Transverse colon (tissue), 4 donors: ENCODE results near the gene FAR2. TPM values are rescaled to one million over a fixed set of nuclear protein-coding genes. Genes with fewer than 3 reads are reported as not detected.

ENCODE experiments used
- DNase-seq: peaks from one replicate; pipeline ENCODE4 v3.0.0-alpha.2; 2019
- H3K27ac ChIP-seq, 4 donors: fragments of 200-600 bp; sonication (generic); 2 replicates each; pipeline ENCODE4 v1.5.1; 2016 to 2018; ENCODE audit warnings: inconsistent platforms in 4 of 4
- H3K27me3 ChIP-seq: fragments of 200-600 bp; sonication (generic); 2 replicates; pipeline ENCODE4 v1.5.1; 2017; ENCODE audit warnings: inconsistent platforms
- H3K36me3 ChIP-seq, 4 donors: fragments of 200-600 bp; sonication (generic); 2 replicates each; pipeline ENCODE4 v1.5.1; 2017 to 2019; ENCODE audit warnings: inconsistent platforms in 4 of 4
- H3K4me1 ChIP-seq, 4 donors: fragments of 200-600 bp; sonication (generic); 2 replicates each; pipeline ENCODE4 v1.5.1; 2017 to 2020; ENCODE audit warnings: inconsistent platforms in 4 of 4
- H3K4me3 ChIP-seq, 4 donors: fragments of 200-600 bp; sonication (generic); 1 replicate in 1 of 4; 2 replicates in 3 of 4; pipeline versions ENCODE4 v1.5.1 to v1.6.1; 2017 to 2019; ENCODE audit warnings: inconsistent platforms in 4 of 4
- H3K9me3 ChIP-seq, 2 donors: fragments of 200-600 bp; sonication (generic); 2 replicates each; pipeline ENCODE4 v1.5.1; 2017 to 2019; ENCODE audit warnings: inconsistent platforms in 2 of 2
- CTCF ChIP-seq, 5 experiments: fragments of 200-600 bp in 3 of 5; fragments of 450-650 bp in 2 of 5; sonication (generic) in 3 of 5; IDR thresholded peaks; 1 replicate in 2 of 5; 2 replicates in 3 of 5; pipeline ENCODE4 v1.5.1; 2016 to 2017; ENCODE audit warnings: antibody characterized with exemption in 5 of 5, inconsistent platforms in 3 of 5, mild to moderate bottlenecking in 2 of 5, moderate library complexity in 1 of 5
- EP300 ChIP-seq: sonication (generic); formaldehyde crosslinking; IDR thresholded peaks from one replicate; pipeline ENCODE4 v1.6.1; 2017; ENCODE audit warnings: antibody characterized with exemption, low read depth
- POLR2A ChIP-seq: fragments of 450-650 bp; IDR thresholded peaks from one replicate; pipeline ENCODE4 v1.6.1; 2016; ENCODE audit warnings: antibody characterized with exemption, mild to moderate bottlenecking, moderate library complexity
- POLR2AphosphoS5 ChIP-seq, 3 donors: sonication (generic); formaldehyde crosslinking; IDR thresholded peaks; one replicate each; pipeline ENCODE4 v1.6.1; 2016; ENCODE audit warnings: antibody characterized with exemption in 3 of 3
- WGBS, 2 donors: methylation state at CpG; one replicate each; pipeline ENCODE4 v1.1.5; 2018; ENCODE audit warnings: low coverage in 1 of 2; 5-methylcytosine and 5-hydroxymethylcytosine counted together
- in situ Hi-C, 4 donors: fragments of 200-750 bp; cut with MboI; loops; one replicate each; pipeline versions ENCODE4 v1.15.0 to v1.15.1; 2017; ENCODE audit warnings: low sequenced_read_pairs in 3 of 4, low pct_ligation_motif_present in 1 of 4, low pct_unique_long_range_greater_than_20kb in 1 of 4
- intact Hi-C: fragments of 100-400 bp; cut with DNase I; formaldehyde crosslinking; loops from one replicate; pipeline ENCODE4 v1.15.1; 2023; ENCODE audit warnings: low total_unique reads
- total RNA-seq, 4 donors: library from RNA; depleted of rRNA; stranded (reverse); fragments of >200 nt; gene quantifications; one replicate each; pipeline ENCODE4 v1.1.0, GENCODE V29; 2016

The FAR2 gene
- total RNA-seq: 10 to 100 TPM; 57.6 to 72.7 (median 65.7) TPM

GRCh38 chr12:29148911-29149690 is at the start of gene FAR2:
TSS of gene FAR2 (plus strand) at chr12:29149278. CDS start at chr12:29270450, 121,172 bp downstream.
- H3K27ac ChIP-seq: peak within 1 kb of the TSS; percentile 84 to 90 (median 88)
- DNase-seq: peak; percentile 77
- peaks cover 13 to 44% (median 26%) of the 10 kb centered on the region in 4 donors for H3K4me1 ChIP-seq
- no peaks in the 10 kb centered on the region for H3K27me3 ChIP-seq
- no peaks in the 10 kb centered on the region for H3K9me3 ChIP-seq
- H3K36me3 ChIP-seq: no peaks in the 10 kb centered on the region
- intact Hi-C loops (no loop called here), in situ Hi-C loops (no loop called here)
- peak in 1 of 5 experiments; percentile 5 for TF ChIP-seq CTCF (IDR thresholded peaks at IDR 0.05)
- peak; percentile 81 for TF ChIP-seq POLR2A
- no peak for TF ChIP-seq EP300
- TF ChIP-seq POLR2AphosphoS5 (IDR thresholded peaks at IDR 0.05): peak; percentile 17 to 64 (median 56)
- H3K4me3 ChIP-seq: peak within 1 kb of the TSS; percentile 61 to 76 (median 71)
- 0 to 5% methylated on average over 3 to 45 of the region's 66 CpGs for WGBS, 2 donors

- TF ChIP-seq EP300 (no peak), POLR2A (no peak), CTCF (IDR thresholded peaks at IDR 0.05) (no peak), POLR2AphosphoS5 (IDR thresholded peaks at IDR 0.05) (no peak)
- Histone ChIP-seq H3K9me3 (peaks cover 0 to 3% of the 10 kb centered on the region in 2 donors), H3K4me1 (no peaks in the 10 kb centered on the region), H3K4me3 (no peak overlapping the region), H3K27me3 (no peaks in the 10 kb centered on the region), H3K36me3 (no peaks in the 10 kb centered on the region), H3K27ac (peak overlapping the region in 2 of 4 donors; percentile 30 to 41)
- in situ Hi-C loops: no loop called here
- intact Hi-C loops: no loop called here
- DNase-seq: no peak
- 41 to 93% methylated on average over 1 to 2 of the region's 2 CpGs for WGBS, 2 donors
Measured at GRCh38 chr12:29102741-29103140, 46.3 kb upstream of the FAR2 start.

- H3K4me1 ChIP-seq: no peaks in the 10 kb centered on the region
- no peak overlapping the region for H3K4me3 ChIP-seq
- peak overlapping the region; percentile 18 to 61 (median 30) for H3K27ac ChIP-seq
- no peaks in the 10 kb centered on the region for H3K27me3 ChIP-seq
- in situ Hi-C loops (no loop called here), intact Hi-C loops (no loop called here)
- peak; percentile 11 for DNase-seq
- TF ChIP-seq EP300 (no peak), CTCF (IDR thresholded peaks at IDR 0.05) (no peak), POLR2AphosphoS5 (IDR thresholded peaks at IDR 0.05) (no peak), POLR2A (no peak)
- 54 to 77% methylated on average over 5 of the region's 5 CpGs for WGBS, 2 donors
- H3K36me3 ChIP-seq: no peaks in the 10 kb centered on the region
- H3K9me3 ChIP-seq: peaks cover 0 to under 1% of the 10 kb centered on the region in 2 donors
Measured at GRCh38 chr12:29103539-29103974, 45.5 kb upstream of the FAR2 start.

GRCh38 chr12:29104516-29104915 is 44.6 kb upstream of the FAR2 start:
- TF ChIP-seq EP300: no peak
- TF ChIP-seq POLR2AphosphoS5 (IDR thresholded peaks at IDR 0.05): no peak
- TF ChIP-seq POLR2A: no peak
- no peak for TF ChIP-seq CTCF (IDR thresholded peaks at IDR 0.05)
- intact Hi-C loops (no loop called here), in situ Hi-C loops (no loop called here)
- H3K36me3 ChIP-seq: no peaks in the 10 kb centered on the region
- peak overlapping the region in 3 of 4 donors; percentile 18 to 61 (median 30) for H3K27ac ChIP-seq
- DNase-seq: no peak
- H3K4me3 ChIP-seq: no peak overlapping the region
- H3K27me3 ChIP-seq: no peaks in the 10 kb centered on the region
- H3K9me3 ChIP-seq: no peaks in the 10 kb centered on the region
- 59 to 72% methylated on average over 2 of the region's 2 CpGs for WGBS, 2 donors
- no peaks in the 10 kb centered on the region for H3K4me1 ChIP-seq
